GM19395 (cell line): Measurements from ENCODE around the gene RHEB.

Experiments
- ATAC-seq: cut with Tn5 transposase; IDR thresholded peaks from one replicate; pipeline ENCODE4 v1.9.1; 2021; ENCODE audit warnings: mild to moderate bottlenecking, moderate library complexity; ENCODE audit not compliant: unreplicated experiment

RHEB gene

DNA sequence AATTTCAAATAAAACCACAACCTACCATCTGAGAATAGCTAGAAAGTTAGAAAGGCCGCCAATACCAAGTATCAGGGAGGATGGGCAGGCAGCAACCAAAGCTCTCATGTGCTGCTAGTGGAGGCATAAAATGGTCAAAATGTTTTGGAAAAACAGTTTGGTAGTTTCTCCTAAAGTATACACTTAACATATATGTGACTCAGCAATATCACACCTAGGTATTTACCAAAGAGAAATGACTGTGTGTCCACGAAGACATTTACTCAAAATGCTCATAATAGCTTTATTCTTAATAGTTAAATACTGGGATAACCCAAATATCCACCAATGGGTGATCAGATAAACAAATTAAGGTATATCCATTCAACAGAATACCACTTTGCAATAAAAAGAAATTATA is 14.3 kb downstream of the RHEB start:
- no peak for ATAC-seq

DNA sequence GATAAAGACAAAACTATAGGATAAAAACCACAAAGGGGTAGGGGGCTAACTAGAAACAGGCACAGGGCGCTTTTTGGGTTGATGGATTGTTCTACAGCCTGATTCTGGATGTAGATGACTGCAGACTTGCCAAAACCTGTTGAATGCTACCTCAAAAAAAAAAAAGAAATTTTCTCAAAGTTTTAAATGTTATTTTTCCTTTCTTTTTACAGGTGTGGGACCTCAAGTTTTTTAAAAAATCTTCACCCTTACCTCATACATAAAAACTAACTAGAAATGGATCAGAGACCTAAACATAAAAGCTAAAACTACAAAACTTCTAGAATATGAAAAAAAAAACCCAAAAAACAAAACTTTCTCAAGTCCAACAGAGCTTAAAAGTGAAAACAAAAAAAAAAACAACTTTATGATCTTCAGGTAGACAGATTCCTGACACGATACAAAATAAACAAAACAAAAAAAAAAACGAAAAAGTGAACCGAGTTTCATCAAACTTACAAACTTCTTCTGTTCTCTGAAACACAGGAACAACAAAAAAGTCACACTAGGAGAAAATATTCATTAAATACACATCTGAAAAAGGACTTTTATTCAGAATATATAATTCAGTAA is 14.9 kb downstream of the RHEB start:
- ATAC-seq = no peak

DNA sequence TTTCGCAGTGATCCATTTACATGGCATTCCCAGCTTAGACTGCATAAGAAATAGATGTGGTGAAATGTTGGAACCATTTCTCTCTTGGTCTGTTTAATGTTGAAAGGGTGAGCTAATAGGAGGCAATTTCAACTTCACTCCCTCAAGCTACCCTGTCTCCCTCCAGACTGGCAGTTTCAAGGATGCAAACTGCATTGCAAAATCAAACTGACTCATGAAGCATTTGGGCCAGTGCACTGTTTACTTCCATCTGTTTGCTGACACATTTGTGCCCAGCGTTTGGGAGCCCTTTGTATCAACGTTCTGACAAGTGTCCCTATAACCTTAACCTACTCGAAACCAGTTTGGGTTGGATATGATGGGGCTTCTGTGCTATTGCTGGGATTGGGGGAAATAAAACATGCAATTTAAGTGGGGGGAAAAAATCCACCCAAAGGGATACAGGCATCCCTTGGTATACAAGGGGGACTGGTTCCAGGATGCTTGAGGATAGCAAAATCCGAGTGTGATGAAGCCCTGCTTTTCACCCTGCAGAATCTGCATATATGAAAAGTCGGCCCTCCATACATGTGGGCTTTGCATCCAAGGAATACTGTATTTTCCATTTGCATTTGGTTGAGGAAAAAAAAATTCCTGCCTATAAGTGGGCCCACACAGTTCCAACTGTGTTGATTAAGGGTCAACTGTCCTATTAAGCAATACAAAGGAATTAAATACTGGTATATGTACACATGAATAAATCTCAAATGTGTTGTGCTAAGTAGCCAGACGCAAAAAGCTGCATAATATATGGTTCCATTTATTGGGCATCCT is 15.6 kb downstream of the RHEB start:
- ATAC-seq = no peak

DNA sequence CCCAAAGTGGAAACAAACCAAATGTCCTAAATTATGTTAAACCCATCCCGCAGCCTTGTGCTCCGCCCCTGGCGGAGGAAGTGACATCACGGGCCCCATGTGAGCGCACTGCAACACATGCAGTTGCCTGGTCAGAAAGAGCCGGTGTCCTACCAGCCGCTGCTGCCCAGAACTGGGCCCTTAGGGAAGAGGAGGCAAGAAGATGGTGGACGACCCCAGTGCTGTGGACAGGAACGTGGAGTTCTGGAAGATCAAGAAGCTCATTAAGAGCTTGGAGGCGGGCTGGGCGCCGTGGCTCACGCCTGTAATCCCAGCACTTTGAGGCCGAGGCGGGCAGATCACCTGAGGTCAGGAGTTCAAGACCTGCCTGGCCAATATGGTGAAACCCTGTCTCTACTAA is 18.0 kb downstream of the RHEB start:
- ATAC-seq = no peak

DNA sequence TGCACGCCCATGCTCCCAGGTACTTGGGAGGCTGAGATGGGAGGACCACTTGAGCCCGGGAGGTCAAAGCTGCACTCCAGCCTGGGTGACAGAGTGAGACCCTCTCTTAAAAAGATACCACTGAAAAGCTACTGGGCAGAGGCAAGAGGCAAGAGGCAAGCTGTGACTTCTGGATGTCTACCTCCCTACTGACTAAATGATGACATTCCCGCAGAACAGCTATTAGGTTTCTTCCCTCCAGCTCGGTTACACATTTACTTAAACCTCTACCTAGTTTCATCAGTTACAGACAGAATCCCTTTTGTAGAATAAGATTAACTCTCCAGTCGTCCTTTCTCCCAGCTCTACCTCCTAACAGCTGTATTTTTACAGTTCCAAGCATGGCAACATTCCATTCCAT is 21.2 kb downstream of the RHEB start:
- ATAC-seq = no peak

DNA sequence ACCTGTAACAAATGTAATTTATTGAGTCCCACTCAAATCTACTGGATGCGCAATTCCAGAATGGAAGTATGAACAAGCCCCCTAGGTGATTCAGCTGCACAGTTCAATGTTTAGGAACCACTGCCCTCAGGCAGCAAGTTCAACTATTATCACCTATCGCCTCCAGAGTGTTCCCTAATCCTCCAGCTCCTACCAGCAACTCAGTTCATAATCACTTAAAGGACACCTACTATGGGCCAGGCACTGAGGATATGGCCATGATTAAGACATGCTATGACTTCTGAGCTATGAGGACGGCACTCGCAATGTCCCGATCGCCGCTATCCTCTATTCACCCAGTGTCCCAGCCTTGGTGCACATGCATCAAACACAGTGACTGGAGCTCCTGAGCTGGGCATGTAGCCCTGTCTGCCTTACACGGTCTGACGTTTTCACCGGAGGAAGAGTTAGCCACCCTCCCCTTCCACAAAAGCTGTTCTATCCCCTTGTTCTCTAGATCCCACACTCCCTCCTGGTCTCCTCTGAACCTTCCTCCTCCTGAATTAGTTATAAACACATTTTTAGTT is 22.3 kb downstream of the RHEB start:
- ATAC-seq = no peak

DNA sequence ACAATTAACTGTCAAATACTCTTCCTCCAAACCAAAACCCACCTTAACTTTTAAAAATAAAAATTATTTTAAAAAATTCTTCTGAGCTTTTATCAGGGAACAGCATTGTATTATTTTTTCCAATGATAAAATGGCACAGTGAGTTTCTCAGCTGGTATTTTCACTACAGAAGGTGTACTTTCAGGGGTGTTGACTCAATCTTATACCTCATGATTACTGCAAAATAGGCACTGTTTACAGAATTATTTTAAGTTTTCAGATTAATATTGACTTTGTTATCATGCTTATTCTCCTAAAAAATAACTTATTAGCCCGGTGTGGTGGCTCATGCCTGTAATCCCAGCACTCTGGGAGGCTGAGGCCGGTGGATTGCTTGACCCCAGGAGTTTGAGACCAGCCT is 24.3 kb downstream of the RHEB start:
- ATAC-seq = no peak

DNA sequence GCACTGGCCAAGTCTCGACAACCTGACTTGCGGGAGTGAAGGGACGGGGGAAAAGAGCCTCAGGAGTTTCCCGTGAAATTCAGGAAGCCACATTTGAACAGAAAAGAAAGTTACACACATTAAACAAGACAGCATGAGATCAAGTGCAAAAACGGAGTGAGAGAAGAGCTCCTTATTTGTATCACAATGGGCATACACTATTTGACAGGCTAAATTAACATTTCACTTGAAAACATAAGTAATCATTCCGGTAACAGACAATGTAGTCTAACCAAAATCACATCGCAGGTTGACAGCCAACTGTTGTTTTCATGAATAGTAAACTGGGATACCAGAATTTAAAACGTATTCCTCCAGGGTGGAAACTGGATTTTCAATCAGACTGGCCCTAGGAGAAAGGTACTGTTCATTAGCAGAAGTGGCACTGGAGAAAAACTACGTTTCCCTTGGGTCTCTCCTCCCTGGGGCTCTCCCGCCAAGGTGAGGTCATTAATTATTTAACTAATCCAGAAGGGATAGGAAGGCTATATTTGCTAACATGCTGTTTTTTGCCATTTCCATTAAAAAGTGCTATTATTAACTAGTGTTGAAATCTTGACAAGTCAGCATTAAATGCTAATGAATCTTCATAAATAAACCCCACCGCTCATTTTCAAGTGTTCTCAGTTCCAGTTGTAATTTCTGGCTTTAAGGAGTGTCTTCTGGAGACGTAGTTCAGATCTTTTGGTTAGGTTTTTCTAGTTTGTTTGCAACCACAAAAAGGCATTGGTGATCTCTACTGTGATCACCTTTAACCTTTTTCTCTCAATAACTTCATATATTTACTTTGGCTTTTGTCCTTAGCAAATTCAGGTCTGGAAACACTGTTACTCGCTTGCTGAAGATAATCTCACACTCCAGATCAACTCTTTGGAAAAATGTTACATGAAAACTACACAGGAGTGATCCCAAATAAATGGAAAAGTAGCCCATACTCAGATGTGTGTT is 25.1 kb downstream of the RHEB start:
- no peak for ATAC-seq

DNA sequence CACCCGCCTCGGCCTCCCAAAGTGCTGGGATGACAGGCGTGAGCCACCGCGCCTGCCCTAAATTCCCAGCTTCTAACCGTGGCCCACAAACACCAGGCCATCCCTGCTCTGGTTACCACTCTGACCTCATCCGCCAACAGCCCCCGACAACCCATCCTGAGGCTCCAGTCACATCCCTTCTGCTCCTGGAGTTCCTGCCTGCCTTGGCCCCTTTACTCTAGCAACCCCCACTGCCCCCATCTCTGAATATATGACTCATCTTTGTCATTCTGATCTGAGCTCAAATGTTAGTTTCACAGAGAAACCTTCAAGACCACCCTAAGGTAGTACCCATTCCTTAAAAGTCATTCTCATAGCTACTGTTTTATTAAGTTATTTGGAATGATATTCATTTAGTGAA is 26.6 kb downstream of the RHEB start:
- ATAC-seq = no peak

DNA sequence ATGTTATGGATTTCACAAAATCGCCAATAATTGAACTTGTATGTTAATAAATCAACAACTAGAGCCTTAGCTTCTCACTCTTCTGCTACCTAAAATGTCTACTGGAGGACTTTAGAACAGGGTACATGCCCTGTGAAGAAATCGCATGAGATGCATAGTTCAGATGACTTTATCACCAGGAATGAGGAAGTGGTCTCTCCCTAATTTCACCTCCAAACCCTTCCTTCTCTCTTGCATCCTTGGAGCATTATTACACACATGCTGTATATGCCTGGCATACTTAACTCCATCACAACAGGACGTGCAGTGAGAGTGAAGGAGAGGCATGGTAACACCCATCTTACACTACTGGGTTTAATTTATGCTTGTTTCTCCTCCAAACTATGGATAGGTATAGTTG is 27.8 kb downstream of the RHEB start:
- no peak for ATAC-seq

DNA sequence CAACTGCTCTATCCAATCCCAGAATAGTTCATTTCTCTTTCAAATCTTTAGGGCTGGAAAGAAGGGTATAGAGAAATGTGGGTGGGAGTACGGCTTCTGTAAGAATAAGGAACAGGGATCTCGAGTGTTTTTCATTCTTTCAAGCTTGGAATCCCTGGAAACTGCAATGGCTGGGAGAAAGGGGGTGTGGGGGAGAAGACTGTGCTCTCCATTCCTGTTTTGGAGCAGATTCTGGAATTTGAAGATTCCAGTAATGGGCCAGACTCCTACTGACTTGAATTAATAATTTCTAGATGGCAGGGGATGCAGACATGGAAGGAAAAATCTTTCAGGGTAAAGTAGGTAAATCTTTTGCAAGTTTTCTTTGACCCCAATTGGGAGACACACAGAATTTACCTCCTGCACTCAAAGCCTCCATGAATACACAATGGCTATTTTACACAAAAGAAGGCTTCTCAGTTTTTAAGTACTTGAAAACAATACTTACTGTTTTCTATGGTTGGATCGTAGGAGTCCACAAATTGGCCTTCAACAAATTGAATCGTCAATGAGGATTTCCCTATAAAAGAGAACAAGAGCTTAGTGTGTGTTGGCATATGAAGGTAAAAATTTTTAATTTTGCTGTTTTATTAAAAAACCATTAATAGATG is 29.1 kb downstream of the RHEB start:
- ATAC-seq = no peak

DNA sequence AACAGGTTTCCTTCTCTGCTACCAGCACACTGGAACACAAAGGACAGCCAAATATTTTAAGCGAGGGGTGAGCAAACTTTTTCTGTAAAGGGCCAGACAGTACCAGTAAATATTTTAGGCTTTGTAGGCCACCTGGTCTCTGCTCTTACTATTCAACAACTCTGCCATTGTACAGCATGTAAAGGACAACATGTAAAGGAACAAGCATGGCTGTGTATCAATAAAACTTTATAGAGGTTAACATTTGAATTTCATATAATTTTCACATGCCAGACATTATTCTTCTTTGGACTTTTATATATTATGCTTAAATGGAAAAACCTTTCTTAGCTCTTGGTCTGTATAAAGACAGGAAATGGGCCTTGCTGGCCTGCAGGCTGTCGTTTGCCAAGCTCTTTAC is 30.2 kb downstream of the RHEB start:
- no peak for ATAC-seq

DNA sequence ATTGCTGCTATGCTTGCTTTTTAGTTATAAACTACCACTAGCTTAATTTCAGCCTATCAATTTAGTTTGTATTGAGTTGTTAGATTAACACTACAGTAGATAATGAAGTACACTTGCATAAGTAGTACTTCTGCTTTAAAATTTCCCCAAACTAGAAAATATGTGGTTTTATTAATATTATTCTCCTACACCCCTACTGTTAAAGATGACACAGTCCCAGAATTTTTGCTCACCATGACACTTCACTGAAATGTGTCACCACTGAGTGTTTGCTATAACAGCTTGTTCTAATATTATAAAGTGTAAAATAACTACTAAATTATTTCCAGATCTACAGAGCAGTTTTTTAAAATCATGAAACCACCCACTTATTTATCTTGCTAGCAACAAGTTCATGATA is 31.6 kb downstream of the RHEB start:
- no peak for ATAC-seq

DNA sequence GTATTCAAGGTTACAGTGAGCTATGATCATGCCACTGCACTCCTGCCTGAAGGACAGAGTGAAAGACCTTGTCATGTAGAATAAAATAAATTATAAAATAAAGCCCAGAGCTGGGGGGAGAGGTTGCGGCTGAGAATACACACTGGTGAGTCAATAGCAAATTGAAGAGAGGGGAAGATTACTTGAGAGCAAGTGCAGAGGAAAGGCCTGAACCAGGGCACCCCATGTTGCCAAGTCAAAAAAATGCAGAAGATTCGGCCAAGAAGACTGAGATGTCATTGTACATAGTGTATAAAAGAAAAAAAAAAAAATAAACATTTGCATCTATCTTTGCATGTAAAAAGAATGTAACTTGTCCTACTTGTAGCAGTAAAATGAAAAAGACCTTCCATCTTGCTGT is 32.5 kb downstream of the RHEB start:
- no peak for ATAC-seq

DNA sequence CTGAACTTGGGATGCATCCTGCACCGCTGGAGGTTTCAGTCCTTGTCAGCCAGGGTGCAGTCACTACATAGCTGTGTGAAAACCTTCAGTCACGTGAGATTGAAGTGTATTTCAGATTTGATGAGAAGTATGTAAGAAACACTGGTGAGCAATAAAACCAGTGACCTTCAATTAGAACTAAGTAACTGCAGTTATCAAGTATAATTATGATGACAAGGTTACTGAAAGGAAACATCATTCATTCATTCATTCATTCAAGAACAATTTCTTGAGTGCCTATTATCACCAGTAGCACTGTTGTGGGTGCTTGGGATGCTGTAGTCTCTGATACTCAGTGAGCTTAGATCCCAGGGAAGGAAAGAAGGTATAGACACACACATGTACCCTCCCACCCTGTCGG is 33.6 kb downstream of the RHEB start:
- ATAC-seq = no peak

DNA sequence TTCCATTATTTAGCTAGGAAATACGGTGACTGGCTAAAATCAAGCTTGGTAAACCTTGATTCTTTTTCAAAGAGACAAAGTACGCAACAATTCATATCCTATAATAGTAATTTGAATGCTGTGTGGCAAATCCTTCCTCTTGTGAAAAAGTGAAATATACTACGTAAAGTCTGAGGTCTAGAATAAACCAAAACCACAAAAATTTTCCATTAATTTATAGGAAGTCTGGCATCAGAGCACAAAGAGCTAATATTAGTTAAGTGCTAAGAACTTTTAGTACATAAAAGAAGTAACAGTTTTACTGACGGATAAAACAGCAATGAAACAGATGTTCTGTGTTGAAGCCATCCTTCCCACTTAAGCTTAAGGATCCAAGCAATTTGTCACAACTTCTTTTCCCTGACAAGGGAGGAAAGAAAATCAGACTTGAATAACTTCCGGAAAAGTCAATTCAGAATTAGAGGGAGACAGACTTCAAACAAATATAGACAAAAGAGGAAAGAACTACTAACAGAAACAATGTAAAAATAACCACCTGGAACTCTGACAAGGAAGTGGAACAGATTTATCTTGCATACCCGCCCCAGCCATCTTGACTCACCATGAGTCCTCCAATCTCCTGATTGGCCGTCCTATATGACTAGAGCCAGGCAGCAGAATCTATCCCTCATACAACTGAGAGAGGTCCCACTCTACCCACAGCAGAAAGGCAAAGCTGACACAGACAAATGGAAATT is 34.6 kb downstream of the RHEB start:
- ATAC-seq = peak; percentile 69

DNA sequence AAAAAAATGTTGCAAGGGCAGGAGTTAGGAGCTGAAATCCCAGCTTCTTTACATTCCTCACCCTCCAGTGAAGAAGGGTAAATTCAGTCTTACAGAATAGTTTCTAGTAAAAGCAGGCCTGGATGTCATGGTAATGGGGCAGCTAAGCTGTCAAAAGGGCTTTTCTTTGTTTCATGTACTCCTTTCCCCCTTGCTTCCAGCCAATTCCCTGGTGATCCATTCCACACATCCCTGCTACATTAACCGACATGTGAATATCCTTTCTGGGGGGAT is 36.0 kb downstream of the RHEB start:
- no peak for ATAC-seq

DNA sequence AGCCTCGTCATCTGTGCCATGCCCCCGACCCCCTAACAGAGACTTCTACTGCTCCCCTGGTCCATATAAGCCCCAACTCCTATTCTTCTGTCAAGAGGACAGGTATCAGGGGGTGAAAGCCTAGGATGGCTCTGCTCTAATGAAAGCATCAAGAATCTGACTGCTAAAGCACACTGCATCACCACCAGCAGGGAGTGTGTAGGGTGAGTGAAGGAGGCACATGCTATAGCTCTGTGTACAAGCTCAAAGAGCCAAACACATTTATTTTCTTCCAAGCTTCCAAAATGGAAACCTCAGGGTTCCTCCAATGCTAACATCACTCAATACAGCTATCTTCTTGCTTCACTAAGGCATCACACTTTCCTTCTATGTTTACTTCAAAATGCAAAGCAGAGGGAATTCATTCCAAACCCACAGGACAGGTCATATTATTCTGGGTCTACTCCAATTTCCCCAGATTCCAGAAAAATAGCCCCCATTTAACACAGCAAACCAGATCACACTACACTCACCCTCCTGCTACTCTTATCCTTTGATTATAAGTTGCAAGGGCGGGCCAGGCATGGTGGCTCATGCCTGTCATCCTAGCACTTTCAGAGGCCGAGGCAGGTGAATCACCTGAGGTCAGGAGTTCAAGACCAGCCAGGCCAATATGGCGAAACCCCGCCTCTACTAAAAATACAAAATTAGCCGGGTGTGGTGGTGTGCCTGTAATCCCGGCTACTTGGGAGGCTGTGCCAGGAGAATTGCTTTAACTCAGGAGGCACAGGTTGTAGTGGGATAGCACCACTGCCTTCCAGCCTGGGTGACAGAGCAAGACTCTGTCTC is 36.6 kb downstream of the RHEB start:
- no peak for ATAC-seq
